Gastroesophageal sphincter (tissue), 3 donors: ENCODE results near the gene CDH4.

ENCODE experiments used
- CTCF ChIP-seq, 4 experiments: fragments of 200-600 bp in 2 of 4; fragments of 450-650 bp in 2 of 4; sonication (generic) in 1 of 4; IDR thresholded peaks; one replicate each; pipeline ENCODE4 v1.5.1; 2017 to 2019; ENCODE audit warnings: antibody characterized with exemption in 4 of 4, mild to moderate bottlenecking in 2 of 4, moderate library complexity in 2 of 4
- POLR2A ChIP-seq, 2 donors: fragments of 450-650 bp; IDR thresholded peaks; one replicate each; pipeline ENCODE4 v1.6.1; 2017; ENCODE audit warnings: antibody characterized with exemption in 2 of 2, mild to moderate bottlenecking in 2 of 2, moderate library complexity in 1 of 2
- POLR2AphosphoS5 ChIP-seq: sonication (generic); formaldehyde crosslinking; IDR thresholded peaks from one replicate; pipeline ENCODE4 v1.6.1; 2017; ENCODE audit warnings: antibody characterized with exemption

- TF ChIP-seq CTCF (IDR thresholded peaks at IDR 0.05): no peak
- TF ChIP-seq POLR2A (IDR thresholded peaks at IDR 0.05): no peak
- no peak for TF ChIP-seq POLR2AphosphoS5
Observed at GRCh38 chr20:61556111-61556510, 304.1 kb downstream of the CDH4 start.
